ENCODE data around the gene PDC. TPM values are rescaled to one million over a fixed set of nuclear protein-coding genes. Genes with fewer than 3 reads are reported as not detected.

Gene PDC
- total RNA-seq (not detected), polyA plus RNA-seq (not detected)
- long read RNA-seq, donor 1 = 0 reads
- long read RNA-seq, donor 2 = 0 reads
- long read RNA-seq, donor 3 = 0 reads
- long read RNA-seq, donor 4 = 0 reads
- long read RNA-seq, donor 5 = 0 reads
- long read RNA-seq, donor 6 = 0 reads
- long read RNA-seq, donor 7 = 0 reads
- long read RNA-seq, donor 8 = 0 reads
- long read RNA-seq, donor 9 = 0 reads
- long read RNA-seq, donor 10 = 0 reads

DNA sequence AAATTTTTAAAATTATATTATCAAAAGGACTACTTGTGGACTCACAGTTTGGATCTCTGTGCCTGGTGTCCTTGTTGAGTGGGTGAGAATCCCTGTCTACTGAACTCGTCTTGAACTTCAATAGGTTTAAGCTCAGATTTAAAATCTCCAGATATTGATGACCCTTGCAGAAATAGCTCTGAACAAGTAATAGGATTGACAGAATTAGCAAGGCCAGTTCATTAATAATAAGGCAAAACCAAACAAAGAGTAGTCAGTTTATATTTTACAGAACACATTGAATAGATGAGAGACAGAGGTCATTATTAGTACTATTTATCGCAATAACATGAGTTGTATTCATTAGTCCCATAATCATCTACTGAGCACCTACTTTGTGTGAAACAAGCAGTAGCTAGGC lies at the start of gene PDC:
Gene PDC, minus strand, starts transcription at position 101 of the 400 bp plus-strand sequence. CDS start 11,655 bp downstream, outside the sequence.
- H3K27ac ChIP-seq = no peak within 1 kb of the TSS
- no peak for DNase-seq
- no peaks in the 10 kb centered on the region for H3K27me3 ChIP-seq
- H3K4me1 ChIP-seq = no peaks in the 10 kb centered on the region
- TF ChIP-seq POLR2A (IDR thresholded peaks at IDR 0.05) = no peak
- TF ChIP-seq POLR2AphosphoS5 (IDR thresholded peaks at IDR 0.05) = no peak
- no peak for TF ChIP-seq CTCF (IDR thresholded peaks at IDR 0.05)
- no peak for TF ChIP-seq EP300 (IDR thresholded peaks at IDR 0.05)
- WGBS, 5 donors = 82 to 92% (median 89%) methylated on average over 2 of the region's 2 CpGs
- H3K9me3 ChIP-seq = no peaks in the 10 kb centered on the region
- no peak within 1 kb of the TSS for H3K4me3 ChIP-seq
- H3K36me3 ChIP-seq = no peaks in the 10 kb centered on the region
- intact Hi-C loops (cut with DNase I; ENCODE audit: low total_unique reads) = no loop called here

GRCh38 chr1:186503190-186503589 lies 42.3 kb upstream of the PDC start:
- TF ChIP-seq EP300 (IDR thresholded peaks at IDR 0.05) (no peak), CTCF (IDR thresholded peaks at IDR 0.05) (no peak), POLR2A (IDR thresholded peaks at IDR 0.05) (no peak), POLR2AphosphoS5 (IDR thresholded peaks at IDR 0.05) (no peak)
- H3K27me3 ChIP-seq = no peaks in the 10 kb centered on the region
- no peak overlapping the region for H3K4me3 ChIP-seq
- 83 to 91% (median 88%) methylated on average over 2 of the region's 2 CpGs for WGBS, 5 donors
- DNase-seq = no peak
- H3K36me3 ChIP-seq = no peaks in the 10 kb centered on the region
- no peaks in the 10 kb centered on the region for H3K4me1 ChIP-seq
- no peak overlapping the region for H3K27ac ChIP-seq
- intact Hi-C loops (cut with DNase I; ENCODE audit: low total_unique reads) = no loop called here
- peaks cover 0 to 17% (median 12%) of the 10 kb centered on the region in 4 donors for H3K9me3 ChIP-seq

GRCh38 chr1:186502087-186502486 lies 41.2 kb upstream of the PDC start:
- Histone ChIP-seq H3K9me3 (peaks cover 0 to 17% (median 12%) of the 10 kb centered on the region in 4 donors), H3K27me3 (no peaks in the 10 kb centered on the region), H3K4me1 (no peaks in the 10 kb centered on the region), H3K4me3 (no peak overlapping the region), H3K36me3 (no peaks in the 10 kb centered on the region), H3K27ac (no peak overlapping the region)
- DNase-seq = no peak
- TF ChIP-seq EP300 (IDR thresholded peaks at IDR 0.05) (no peak), POLR2A (IDR thresholded peaks at IDR 0.05) (no peak), CTCF (IDR thresholded peaks at IDR 0.05) (no peak)
- intact Hi-C loops (cut with DNase I; ENCODE audit: low total_unique reads) = no loop called here

GRCh38 chr1:186500804-186501203 lies 39.9 kb upstream of the PDC start:
- intact Hi-C loops (cut with DNase I; ENCODE audit: low total_unique reads) = no loop called here
- Histone ChIP-seq H3K27me3 (no peaks in the 10 kb centered on the region), H3K9me3 (peaks cover 0 to 8% (median 4%) of the 10 kb centered on the region in 4 donors), H3K36me3 (no peaks in the 10 kb centered on the region), H3K27ac (no peak overlapping the region), H3K4me3 (no peak overlapping the region), H3K4me1 (no peaks in the 10 kb centered on the region)
- WGBS, 5 donors = 59 to 84% (median 74%) methylated on average over 1 of the region's 1 CpG
- DNase-seq = no peak
- TF ChIP-seq POLR2AphosphoS5 (IDR thresholded peaks at IDR 0.05) (no peak), CTCF (IDR thresholded peaks at IDR 0.05) (no peak), POLR2A (IDR thresholded peaks at IDR 0.05) (no peak)

All from stomach (tissue), 19 donors.